ENCODE data around the gene PRR9.

DNA sequence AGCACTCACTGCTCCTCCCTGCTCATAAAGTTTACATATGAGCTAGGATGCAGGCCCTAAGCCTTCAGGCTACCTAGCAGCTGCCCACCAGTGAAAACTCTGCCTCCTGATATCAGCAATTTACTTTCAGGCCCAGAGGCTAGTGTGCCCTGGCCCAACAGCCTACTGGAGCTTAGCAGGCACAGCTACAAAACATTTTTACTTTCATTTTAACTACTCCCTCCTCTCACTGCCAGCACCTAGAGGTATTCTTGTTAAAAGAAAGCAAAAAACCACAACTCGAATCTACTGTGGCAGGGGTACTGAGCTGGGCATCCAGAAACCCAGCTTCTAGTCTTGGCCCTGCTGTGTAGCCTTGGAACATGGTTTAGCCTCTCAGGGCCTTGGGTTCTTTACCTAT lies 36.3 kb downstream of the PRR9 start:
- TF ChIP-seq, protein P1, sequence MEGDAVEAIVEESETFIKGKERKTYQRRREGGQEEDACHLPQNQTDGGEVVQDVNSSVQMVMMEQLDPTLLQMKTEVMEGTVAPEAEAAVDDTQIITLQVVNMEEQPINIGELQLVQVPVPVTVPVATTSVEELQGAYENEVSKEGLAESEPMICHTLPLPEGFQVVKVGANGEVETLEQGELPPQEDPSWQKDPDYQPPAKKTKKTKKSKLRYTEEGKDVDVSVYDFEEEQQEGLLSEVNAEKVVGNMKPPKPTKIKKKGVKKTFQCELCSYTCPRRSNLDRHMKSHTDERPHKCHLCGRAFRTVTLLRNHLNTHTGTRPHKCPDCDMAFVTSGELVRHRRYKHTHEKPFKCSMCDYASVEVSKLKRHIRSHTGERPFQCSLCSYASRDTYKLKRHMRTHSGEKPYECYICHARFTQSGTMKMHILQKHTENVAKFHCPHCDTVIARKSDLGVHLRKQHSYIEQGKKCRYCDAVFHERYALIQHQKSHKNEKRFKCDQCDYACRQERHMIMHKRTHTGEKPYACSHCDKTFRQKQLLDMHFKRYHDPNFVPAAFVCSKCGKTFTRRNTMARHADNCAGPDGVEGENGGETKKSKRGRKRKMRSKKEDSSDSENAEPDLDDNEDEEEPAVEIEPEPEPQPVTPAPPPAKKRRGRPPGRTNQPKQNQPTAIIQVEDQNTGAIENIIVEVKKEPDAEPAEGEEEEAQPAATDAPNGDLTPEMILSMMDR (IDR thresholded peaks at IDR 0.05 in 8 of 11, conservative IDR thresholded peaks at IDR 0.05 in 3 of 11) = no peak
- no peak for TF ChIP-seq POLR2A (IDR thresholded peaks at IDR 0.05)
